C4-2B (cell line): Measurements from ENCODE around the gene VPS13C.
A peak's percentile ranks its signal among the peaks of the same experiment; 100 is the strongest.

Source experiments
- H3K27ac ChIP-seq: fragments of 450-650 bp; 2 replicates; pipeline ENCODE4 v1.5.1; 2017
- CTCF ChIP-seq: fragments of 450-650 bp; conservative IDR thresholded peaks from 2 replicates; pipeline ENCODE4 v1.5.1; 2017; ENCODE audit warnings: mild to moderate bottlenecking
- ZFX ChIP-seq: fragments of 450-650 bp; IDR thresholded peaks from 2 replicates; pipeline ENCODE4 v1.6.1; 2017

The VPS13C gene

DNA sequence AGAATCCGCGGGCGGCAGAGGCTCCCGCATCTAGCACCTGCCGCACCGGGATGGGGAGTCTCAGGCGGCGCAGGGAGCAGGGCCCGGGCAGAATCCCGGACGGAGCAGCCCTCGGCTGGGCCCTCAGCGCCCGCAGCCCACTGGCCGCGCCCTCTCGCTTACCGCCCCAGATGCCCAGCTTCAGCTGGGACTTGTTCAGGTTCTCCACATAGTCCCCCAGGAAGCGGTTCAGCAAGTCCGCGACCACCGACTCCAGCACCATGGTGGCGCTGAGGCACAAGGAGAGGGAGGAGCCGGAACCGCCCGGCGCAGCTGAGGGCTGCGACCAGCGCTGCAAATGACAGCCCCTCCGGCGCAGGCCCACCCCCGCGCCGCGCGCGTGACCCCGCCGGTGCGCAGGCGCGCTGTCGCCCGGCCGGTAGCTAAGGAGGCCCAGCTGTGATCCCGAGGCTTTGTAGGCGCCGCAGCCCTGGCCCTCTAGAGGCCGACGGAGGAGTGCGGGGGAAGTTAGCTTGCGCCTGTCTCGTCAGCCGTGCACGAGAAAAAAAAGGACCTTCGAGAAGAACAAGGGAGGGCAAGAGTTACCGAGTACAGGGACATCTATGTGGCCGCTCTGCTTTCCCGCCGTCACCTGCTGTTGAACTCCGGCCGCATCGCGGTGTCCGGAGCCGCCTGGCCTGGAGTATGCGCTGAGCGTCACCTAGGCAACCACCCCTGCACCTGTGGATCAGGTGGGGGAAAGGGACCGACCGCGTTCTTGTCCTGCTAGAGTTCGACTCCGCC, at the start of gene VPS13C:
TSS of gene VPS13C (minus strand) at position 335 of the 783 bp plus-strand sequence. CDS start at position 262, 73 bp downstream.
- TF ChIP-seq CTCF: peak; percentile 87
- peak; percentile 81 for TF ChIP-seq ZFX
- peak within 1 kb of the TSS; percentile 83 for H3K27ac ChIP-seq

DNA sequence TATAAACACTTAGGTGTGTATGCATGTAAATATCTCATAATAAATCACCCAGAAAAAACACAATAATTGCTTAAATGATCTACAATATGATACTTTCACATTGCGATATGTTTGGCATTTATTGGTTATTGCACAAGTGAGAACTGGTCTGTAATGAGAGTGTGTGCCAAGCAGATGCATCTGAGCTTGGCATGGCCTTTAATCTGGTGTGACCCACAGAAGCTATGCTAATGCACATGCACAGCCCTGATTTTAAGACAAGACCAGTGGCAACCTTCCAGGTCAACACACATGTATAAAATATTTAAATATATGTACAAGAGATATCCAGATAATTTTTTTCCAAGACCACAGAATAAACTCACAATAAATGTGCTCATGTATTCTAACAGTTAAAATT, 49.2 kb upstream of the VPS13C start:
- H3K27ac ChIP-seq: no peak overlapping the region
- no peak for TF ChIP-seq CTCF
- TF ChIP-seq ZFX: no peak

- H3K27ac ChIP-seq: no peak overlapping the region
These were observed 48.2 kb upstream of the VPS13C start for GRCh38 chr15:62108411-62108810.

DNA sequence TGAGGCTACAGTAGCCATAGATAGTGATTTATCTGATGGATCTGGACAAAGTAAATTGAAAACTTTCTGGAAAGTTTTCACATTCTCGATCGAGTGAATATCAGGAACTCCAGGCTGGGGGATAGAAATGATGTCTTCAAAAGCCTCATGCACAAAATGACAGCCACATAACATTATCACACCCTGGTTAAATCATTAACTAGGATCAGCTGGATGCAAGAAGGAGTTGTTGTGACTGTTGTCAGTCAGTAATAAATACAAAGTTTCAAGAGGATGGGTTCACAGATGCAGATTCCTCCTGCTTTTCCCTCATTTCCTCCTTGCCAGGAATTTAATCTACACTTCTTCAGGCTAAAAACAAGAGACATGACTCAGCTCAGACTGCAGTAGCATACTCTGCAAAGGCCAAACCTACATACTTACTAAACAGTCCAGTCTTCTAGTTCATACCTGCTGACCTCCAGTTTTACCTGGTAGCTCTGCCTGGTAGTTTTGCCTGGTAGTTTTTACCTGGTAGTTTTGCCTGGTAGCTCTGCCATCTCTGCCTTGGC, 47.4 kb upstream of the VPS13C start:
- TF ChIP-seq CTCF (no peak), ZFX (no peak)
- H3K27ac ChIP-seq: peak overlapping the region; percentile 26; the same call in 1 of the 2 replicates

More at GRCh38 chr15:62108411-62108810, 48.2 kb upstream of the VPS13C start:
- no peak for TF ChIP-seq ZFX
- TF ChIP-seq CTCF: no peak

GRCh38 chr15:62106096-62106495, 45.8 kb upstream of the VPS13C start:
- no peak for TF ChIP-seq ZFX
- no peak for TF ChIP-seq CTCF
- H3K27ac ChIP-seq: no peak overlapping the region

DNA sequence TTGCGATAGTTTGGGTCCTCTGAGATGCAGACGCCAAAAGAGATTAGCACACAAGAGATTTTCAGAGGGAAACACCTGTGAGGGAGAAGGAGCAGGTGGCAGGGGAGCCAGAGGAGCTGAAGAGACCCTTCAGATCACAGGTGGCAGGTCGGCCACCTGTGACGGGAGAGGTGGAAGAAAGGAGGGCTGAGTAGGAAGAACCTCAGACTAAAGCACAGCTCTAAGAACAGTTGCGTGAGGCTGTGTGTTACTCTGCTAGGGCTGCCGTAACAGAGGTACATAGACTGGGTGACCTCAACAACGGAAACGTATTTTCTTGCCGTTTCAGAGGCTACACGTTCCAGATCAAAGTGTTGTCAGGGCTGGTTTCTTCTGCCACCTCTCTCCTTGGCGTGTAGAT, 45.0 kb upstream of the VPS13C start:
- no peak for TF ChIP-seq ZFX
- no peak for TF ChIP-seq CTCF

DNA sequence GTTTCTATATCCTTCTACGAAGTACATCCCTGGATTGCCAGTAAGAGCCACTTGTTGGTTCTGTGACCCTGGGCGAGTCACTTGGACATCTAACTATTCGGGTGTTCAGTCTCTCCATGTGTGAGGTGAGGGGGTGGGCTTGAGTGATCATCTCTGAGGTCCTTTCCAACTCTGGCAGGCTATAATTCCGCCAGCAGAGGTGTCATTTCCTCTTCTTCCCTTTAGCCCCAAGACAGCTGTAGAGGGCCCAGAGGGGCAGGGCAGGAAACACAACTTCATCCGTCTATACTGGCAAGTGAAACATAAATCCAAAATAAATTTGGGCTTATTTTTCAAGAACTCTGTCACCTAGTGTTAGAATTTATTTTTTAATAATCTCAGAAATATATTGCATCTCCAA, 44.6 kb upstream of the VPS13C start:
- no peak overlapping the region for H3K27ac ChIP-seq
- TF ChIP-seq ZFX (no peak), CTCF (no peak)

More for the DNA sequence above, 45.0 kb upstream of the VPS13C start:
- no peak overlapping the region for H3K27ac ChIP-seq
